NCI-H2196 treated with DMSO at 0.1 percent for 48 hours (cell line): ENCODE measurements around the gene ZNF773.
"Not testable (repeated sequence)": the region's sequence is repeated elsewhere in the genome, so short reads cannot be mapped to it uniquely, and the experiment has no call there.

Experiments used
- DNase-seq: peaks from one replicate; lab custom pipeline; 2025; ENCODE audit not compliant: unreplicated experiment; lab: John Stamatoyannopoulos, UW

The ZNF773 gene

DNA sequence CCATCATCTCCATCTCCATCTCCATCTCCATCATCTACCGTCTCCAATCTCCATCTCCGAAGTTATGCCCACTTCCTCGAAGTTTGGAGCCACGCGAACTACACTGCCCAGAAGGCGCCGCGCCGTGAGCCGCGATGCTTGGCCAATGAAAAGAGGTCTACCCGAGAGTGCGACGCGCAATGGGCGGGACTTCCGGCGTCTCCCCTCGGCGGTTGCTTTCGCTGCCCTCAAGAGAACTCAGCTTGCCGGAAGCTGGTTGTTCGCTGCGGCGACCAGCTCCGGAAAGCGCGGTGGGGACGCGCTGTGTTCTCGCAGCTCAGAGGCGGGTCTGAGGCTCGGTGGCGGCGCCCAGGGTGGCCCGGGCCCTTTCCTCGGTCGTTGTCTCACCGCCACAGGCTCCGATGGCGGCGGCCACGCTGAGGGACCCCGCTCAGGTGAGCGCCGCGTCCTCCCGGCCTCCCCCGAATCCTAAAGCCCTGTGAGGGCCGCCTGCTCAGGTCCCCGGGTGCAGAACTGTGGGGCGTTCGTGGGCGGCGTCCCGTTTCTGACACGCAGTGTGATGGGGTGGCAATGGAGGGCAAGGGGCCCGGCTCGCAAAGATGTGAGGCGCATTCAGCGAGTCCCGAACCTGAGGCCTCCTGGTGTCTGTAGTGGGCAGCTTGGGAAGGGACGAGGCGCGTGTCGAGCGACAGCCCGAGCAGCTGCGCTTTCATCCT is at the start of gene ZNF773:
TSS of gene ZNF773 (plus strand) at position 259 of the 716 bp plus-strand sequence. CDS start at position 402, 143 bp downstream.
- DNase-seq = peak; percentile 79

DNA sequence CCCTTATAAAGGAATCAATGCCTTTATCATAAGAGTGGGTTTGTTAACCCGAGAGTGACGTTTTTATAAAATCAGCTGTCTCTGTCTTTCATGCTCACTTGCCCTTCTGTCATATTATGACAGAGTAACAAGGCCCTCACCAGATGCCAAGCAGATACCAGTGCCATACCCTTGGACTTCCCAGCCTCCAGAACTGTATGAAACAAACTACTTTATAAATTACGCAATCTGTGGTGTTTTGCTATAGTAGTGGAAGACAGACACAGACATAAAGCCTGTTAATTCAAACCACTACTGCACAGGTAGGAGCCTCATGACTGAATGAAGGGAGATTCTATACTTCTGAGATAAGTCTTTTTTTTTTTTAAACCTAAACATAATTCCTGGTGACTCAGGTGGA is 47.4 kb upstream of the ZNF773 start:
- DNase-seq = no peak

GRCh38 chr19:57465680-57466381 is 33.9 kb upstream of the ZNF773 start:
- no peak for DNase-seq

DNA sequence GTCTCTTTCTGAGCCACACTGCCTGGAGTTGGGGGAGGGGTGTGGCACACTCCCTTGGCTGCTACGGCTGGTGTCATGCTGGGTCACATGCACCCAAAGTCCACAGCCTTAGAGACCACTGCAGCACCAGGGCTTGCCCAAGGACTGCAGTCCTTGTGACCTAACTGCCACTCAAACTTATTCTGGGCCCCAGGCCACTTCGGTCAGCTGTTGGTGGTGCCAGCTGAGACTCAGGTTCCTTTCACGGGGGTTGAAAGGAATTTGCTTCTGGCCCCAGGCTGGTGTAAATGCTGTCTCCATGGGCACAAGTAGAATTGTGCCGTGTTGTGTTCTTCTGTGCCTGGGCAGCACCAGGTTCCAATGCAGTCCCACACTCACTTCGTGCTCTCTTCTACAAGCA is 33.2 kb upstream of the ZNF773 start:
- no peak for DNase-seq

DNA sequence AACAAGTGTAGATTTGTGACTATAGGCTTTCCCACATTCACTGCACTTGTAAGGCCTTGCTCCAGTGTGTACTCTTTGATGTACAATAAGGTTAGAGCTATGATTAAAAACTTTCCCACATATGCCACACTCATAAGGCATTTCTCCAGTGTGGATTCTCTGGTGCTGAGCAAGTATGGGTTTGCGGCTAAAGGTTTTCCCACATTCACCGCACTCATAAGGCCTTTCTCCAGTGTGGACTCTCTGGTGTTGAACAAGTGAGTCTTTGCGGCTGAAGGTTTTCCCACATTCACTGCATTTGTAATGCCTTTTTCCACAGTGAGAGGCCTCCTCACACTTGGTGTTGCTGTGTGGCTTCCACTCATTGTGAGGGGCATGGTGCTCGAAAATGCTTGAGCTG is 26.1 kb upstream of the ZNF773 start:
- DNase-seq = no peak

DNA sequence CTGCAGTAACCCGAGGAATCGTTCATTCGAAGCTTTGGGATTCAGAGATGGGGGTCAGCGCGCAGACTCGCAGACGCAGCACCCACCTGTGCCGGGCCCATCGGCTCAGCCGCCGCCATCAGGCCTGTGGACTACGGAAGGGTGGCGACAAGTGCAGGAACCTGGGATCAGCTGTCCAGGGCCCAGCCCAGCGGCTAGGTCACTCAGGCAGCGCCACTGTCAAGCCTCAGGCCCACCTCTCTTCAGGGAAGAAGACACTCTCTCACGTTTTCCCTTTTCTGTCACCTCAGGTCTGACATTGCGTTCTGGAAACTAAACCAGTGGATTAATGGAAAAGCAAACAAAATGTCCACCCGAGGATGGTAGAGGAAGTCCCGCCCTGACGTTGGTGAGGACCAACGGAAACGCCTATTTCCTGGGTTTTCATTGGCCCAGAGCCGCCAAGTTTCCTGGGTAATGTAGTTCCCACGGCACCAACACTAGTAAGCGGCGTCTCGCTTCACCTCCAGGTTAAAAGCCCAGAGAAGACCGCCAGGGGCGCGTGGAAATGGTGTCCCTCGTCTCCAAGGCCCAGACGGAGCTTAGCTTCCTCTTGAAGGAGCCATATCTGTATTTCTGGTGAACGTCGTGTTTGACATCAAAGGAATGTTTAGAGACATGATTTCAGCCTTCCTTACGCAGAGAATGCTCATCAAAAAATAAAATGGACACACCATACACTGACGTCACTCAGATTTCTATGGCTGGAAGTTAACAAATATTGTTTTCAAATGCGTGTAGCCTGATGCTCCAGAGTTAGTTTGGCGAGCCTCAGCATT is 22.3 kb upstream of the ZNF773 start, which contains the start of gene ZNF772:
TSS of gene ZNF772 (minus strand) at position 376 of the 818 bp plus-strand sequence. CDS start at position 119, 257 bp downstream.
- peak; percentile 86 for DNase-seq

DNA sequence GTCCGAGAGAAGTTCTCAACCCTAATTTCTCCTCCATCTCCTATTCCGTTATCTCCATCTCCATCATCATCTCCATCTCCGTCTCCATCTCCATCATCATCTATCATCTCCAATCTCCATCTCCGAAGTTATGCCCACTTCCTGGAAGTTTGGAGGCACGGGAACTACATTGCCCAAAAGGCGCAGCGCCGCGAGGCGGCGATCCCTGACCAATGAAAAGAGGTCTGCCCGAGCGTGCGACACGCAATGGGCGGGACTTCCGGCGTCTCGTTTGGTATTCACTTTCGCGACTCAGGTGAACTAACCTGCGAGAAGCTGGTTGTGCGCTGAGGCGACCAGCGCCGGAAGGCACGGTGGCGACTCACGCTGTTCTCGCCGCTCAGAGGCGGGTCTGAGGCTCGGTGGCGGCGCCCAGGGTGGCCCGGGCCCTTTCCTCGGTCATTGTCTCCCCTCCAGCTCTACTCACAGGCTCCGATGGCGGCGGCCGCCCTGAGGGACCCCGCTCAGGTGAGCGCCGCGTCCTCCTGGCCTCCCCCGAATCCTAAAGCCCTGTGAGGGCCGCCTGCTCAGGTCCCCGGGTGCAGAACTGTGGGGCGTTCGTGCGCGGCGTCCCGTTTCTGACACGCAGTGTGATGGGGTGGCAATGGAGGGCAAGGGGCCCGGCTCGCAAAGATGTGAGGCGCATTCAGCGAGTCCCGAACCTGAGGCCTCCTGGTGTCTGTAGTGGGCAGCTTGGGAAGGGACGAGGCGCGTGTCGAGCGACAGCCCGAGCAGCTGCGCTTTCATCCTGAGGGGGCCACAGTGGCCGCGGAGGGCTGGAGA is 12.1 kb upstream of the ZNF773 start, which contains the start of gene ZNF419:
TSS of gene ZNF419 (plus strand) at position 274 of the 822 bp plus-strand sequence. CDS start at position 475, 201 bp downstream.
- peak; percentile 73 for DNase-seq

- not testable (repeated sequence) for DNase-seq
Observed at GRCh38 chr19:57488299-57488644, 11.5 kb upstream of the ZNF773 start.

DNA sequence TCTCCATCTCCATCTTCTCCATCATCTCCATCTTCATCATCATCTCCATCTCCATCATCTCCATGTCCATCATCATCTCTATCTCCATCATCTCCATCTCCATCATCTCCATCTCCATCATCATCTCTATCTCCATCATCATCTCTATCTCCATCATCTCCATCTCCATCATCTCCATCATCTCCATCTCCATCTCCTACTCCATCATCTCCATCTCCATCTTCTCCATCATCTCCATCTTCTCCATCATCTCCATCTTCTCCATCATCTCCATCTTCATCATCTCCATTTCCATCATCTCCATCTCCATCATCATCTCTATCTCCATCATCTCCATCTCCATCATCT is 432 bp upstream of the ZNF773 start:
- not testable (repeated sequence) for DNase-seq

DNA sequence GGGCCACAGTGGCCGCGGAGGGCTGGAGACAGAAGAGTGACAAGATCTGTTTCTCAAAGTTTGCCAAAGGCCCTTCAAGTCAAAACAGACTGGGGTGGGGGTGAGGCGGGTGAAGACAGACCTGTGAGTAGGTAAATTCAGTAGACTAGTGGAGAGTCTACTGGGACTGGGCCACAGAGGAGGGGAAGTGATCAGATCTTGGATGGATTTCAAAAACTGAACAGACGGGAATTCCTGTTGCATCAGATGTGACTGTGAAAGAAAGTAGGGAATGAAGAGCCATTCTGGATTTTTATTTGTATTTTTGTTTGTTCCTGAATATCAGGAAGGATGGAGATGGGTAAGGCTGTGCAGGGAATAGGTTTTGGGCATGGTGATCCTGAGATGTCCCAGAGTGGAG is 662 bp downstream of the ZNF773 start:
- not testable (repeated sequence) for DNase-seq

GRCh38 chr19:57506163-57506562 is 6.4 kb downstream of the ZNF773 start:
- no peak for DNase-seq

GRCh38 chr19:57511484-57511883 is 11.7 kb downstream of the ZNF773 start:
- DNase-seq = no peak

- no peak for DNase-seq
Observed at GRCh38 chr19:57512845-57513244, 13.1 kb downstream of the ZNF773 start.

- DNase-seq = no peak
Observed at GRCh38 chr19:57515255-57515654, 15.5 kb downstream of the ZNF773 start.

DNA sequence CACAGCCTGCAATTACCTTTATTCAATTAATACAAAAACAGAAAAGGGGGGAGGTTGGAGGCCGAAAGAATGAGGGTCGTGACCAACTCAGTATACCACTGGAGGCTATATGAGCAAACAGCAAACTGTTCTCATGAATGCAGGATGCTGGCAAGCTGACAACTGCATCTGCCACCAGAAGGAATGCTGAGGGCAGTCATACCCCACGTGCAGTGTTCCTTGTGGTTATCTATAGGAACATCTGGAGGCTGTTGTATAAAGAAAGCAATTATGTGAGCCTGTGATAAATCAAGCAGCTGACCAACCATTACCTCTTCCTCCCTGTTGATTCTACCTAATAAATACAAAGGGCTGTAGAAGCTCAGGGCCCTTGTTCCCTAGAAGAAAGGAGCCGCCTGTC is 18.3 kb downstream of the ZNF773 start:
- not testable (repeated sequence) for DNase-seq

- peak; percentile 91 for DNase-seq
Observed at GRCh38 chr19:57527136-57527881, 27.6 kb downstream of the ZNF773 start, which contains the start of gene ZNF549. ZNF549 (plus strand) TSS chr19:57527356; CDS start chr19:57527574, 218 bp downstream.

DNA sequence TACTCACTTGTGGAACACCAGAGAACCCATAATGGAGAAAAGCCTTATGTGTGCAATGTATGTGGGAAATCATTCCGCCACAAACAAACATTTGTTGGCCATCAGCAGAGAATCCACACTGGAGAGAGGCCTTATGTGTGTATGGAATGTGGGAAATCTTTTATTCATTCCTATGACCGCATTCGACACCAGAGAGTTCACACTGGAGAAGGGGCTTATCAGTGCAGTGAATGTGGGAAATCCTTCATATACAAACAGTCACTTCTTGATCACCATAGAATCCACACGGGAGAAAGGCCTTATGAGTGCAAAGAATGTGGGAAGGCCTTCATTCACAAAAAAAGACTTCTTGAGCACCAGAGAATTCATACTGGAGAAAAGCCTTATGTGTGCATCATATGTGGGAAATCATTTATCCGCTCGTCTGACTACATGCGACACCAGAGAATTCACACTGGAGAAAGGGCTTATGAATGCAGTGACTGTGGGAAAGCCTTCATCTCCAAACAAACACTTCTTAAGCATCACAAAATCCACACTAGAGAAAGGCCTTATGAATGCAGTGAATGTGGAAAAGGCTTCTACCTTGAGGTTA is 38.3 kb downstream of the ZNF773 start:
- DNase-seq = no peak

DNA sequence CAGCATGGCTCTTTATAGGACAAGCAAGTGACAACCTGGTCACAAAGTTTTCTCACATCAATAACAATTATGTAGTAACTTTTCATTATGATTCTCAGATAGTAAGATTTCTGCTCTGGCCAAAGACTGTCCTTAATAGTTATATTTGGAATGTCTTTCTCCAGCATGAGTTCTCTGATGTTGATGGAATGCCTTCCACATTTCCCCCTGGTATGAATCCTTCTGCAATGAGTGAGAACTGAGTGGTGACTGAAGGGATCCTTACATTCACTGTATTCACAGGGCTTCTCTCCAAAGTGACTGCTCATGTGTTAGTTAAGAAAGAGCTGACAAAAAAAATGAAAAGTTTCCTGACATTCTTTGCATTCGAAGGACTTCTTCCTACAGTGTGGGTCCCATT is 46.8 kb downstream of the ZNF773 start:
- DNase-seq = no peak

DNA sequence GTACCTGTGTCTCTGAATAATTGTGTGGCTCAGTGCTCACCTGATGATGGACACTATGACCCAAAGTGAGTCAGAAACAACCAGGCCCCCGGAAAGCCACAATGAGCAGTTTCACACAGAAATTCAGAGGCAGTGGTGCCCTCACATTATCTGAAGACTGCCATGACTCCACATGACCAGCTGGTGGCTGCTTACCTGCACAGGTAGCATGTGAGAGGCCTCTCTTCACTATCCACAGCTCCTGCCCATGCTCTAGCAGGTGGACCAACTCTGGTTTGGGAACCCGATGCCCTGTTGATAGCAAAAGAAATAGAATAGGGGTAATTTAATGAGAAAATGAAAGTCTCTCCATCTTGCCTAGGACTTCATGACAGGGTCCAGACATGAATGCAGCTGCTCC is 52.7 kb downstream of the ZNF773 start:
- no peak for DNase-seq
